GM21825 (cell line): ENCODE results near the gene SH2D2A.

ENCODE experiments used
- ATAC-seq: cut with Tn5 transposase; IDR thresholded peaks from one replicate; pipeline ENCODE4 v1.9.1; 2021; ENCODE audit warnings: mild to moderate bottlenecking, moderate library complexity; ENCODE audit not compliant: unreplicated experiment

The SH2D2A gene

GRCh38 chr1:156828400-156829124, 11.9 kb upstream of the SH2D2A start:
- no peak for ATAC-seq

GRCh38 chr1:156826630-156827029, 10.0 kb upstream of the SH2D2A start:
- no peak for ATAC-seq

GRCh38 chr1:156823210-156823790, 6.7 kb upstream of the SH2D2A start:
- no peak for ATAC-seq

GRCh38 chr1:156822680-156823079, 6.0 kb upstream of the SH2D2A start:
- ATAC-seq, result no peak

- ATAC-seq, result no peak
Observed at GRCh38 chr1:156821801-156822200, 5.2 kb upstream of the SH2D2A start.

GRCh38 chr1:156815961-156816422, 656 bp downstream of the SH2D2A start:
- no peak for ATAC-seq

- no peak for ATAC-seq
Observed at GRCh38 chr1:156815307-156815826, 1.3 kb downstream of the SH2D2A start.

GRCh38 chr1:156814571-156815260, 1.9 kb downstream of the SH2D2A start:
- no peak for ATAC-seq

GRCh38 chr1:156813750-156814570, 2.7 kb downstream of the SH2D2A start:
- ATAC-seq, result no peak

GRCh38 chr1:156813298-156813697, 3.4 kb downstream of the SH2D2A start:
- no peak for ATAC-seq

GRCh38 chr1:156812293-156812990, 4.2 kb downstream of the SH2D2A start:
- no peak for ATAC-seq

GRCh38 chr1:156811168-156811567, 5.5 kb downstream of the SH2D2A start:
- ATAC-seq, result no peak

GRCh38 chr1:156809711-156810366, 6.8 kb downstream of the SH2D2A start:
- no peak for ATAC-seq

- ATAC-seq, result no peak
Observed at GRCh38 chr1:156809281-156809680, 7.4 kb downstream of the SH2D2A start.

GRCh38 chr1:156808186-156809030, 8.2 kb downstream of the SH2D2A start:
- ATAC-seq, result no peak

- no peak for ATAC-seq
Observed at GRCh38 chr1:156807627-156808026, 9.0 kb downstream of the SH2D2A start.

- no peak for ATAC-seq
Observed at GRCh38 chr1:156806512-156807440, 9.9 kb downstream of the SH2D2A start.
